Thyroid gland (tissue), 4 donors: ENCODE results near the gene COX11.

ENCODE experiments used
- POLR2A ChIP-seq, 2 donors: fragments of 450-650 bp; IDR thresholded peaks; one replicate each; pipeline ENCODE4 v1.6.1; 2017; ENCODE audit warnings: antibody characterized with exemption in 2 of 2, mild to moderate bottlenecking in 2 of 2, moderate library complexity in 1 of 2
- TF ChIP-seq, protein P1 (sequence below), 6 experiments: fragments of 200-600 bp in 3 of 6; fragments of 450-650 bp in 3 of 6; sonication (generic) in 3 of 6; IDR thresholded peaks; one replicate each; pipeline ENCODE4 v1.5.1; 2016 to 2019; ENCODE audit warnings: antibody characterized with exemption in 6 of 6, mild to moderate bottlenecking in 2 of 6, inconsistent platforms in 1 of 6, moderate library complexity in 1 of 6

DNA sequence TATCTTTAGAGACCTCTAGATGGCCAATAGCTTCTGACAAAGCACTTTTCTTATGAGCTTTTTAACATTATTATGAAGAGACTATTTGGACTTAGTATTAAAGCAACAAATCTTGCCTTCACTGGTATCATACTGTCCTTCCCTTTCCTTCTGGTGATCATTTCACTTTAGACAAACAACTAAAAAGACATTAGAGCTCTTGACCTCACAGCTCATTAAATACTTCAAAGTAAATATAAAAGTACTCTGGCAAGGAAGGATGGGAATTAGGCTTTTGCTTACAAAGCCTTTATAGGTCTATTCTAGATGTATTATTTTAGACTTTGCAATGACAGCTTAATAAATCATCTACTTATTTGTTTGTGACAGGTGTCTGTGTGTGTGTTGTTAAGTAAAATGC lies 11.2 kb upstream of the COX11 start:
- TF ChIP-seq POLR2A (IDR thresholded peaks at IDR 0.05), result no peak
- TF ChIP-seq, protein P1, sequence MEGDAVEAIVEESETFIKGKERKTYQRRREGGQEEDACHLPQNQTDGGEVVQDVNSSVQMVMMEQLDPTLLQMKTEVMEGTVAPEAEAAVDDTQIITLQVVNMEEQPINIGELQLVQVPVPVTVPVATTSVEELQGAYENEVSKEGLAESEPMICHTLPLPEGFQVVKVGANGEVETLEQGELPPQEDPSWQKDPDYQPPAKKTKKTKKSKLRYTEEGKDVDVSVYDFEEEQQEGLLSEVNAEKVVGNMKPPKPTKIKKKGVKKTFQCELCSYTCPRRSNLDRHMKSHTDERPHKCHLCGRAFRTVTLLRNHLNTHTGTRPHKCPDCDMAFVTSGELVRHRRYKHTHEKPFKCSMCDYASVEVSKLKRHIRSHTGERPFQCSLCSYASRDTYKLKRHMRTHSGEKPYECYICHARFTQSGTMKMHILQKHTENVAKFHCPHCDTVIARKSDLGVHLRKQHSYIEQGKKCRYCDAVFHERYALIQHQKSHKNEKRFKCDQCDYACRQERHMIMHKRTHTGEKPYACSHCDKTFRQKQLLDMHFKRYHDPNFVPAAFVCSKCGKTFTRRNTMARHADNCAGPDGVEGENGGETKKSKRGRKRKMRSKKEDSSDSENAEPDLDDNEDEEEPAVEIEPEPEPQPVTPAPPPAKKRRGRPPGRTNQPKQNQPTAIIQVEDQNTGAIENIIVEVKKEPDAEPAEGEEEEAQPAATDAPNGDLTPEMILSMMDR (IDR thresholded peaks at IDR 0.05), result no peak
